Left colon (tissue), 2 donors: ENCODE measurements around the gene CARTPT. TPM values are rescaled to one million over a fixed set of nuclear protein-coding genes. Genes with fewer than 3 reads are reported as not detected.

ENCODE experiments used
- total RNA-seq, 2 donors: library from RNA; stranded (reverse); fragmentation: NEBNext Ultra II Directional; extraction: Animal tissue kit (Norgen Biotek cat#: 25700); gene quantifications; one replicate each; pipeline ENCODE4 v1.2.1, GENCODE V29; 2021
- donor health status: DM: no; HTN: no; CAD: no.
- donor health status: DM: yes; HTN: yes; CAD: no.

Gene CARTPT
- total RNA-seq, 2 donors from 2014 or later = 0.39 TPM; not detected in 1

Other genes starting within 250 kb of the CARTPT start
- gene MCCC2, start 131.9 kb upstream of the CARTPT start, total RNA-seq = 10 to 100 TPM; 59.5 to 77.4 TPM